ENCODE data around the gene CLINT1. TPM values are rescaled to one million over a fixed set of nuclear protein-coding genes. Genes with fewer than 3 reads are reported as not detected.

The CLINT1 gene
- total and polyA plus RNA-seq, 3 donors from 2014 or later = 45.4 to 93.7 (median 84.9) TPM

DNA sequence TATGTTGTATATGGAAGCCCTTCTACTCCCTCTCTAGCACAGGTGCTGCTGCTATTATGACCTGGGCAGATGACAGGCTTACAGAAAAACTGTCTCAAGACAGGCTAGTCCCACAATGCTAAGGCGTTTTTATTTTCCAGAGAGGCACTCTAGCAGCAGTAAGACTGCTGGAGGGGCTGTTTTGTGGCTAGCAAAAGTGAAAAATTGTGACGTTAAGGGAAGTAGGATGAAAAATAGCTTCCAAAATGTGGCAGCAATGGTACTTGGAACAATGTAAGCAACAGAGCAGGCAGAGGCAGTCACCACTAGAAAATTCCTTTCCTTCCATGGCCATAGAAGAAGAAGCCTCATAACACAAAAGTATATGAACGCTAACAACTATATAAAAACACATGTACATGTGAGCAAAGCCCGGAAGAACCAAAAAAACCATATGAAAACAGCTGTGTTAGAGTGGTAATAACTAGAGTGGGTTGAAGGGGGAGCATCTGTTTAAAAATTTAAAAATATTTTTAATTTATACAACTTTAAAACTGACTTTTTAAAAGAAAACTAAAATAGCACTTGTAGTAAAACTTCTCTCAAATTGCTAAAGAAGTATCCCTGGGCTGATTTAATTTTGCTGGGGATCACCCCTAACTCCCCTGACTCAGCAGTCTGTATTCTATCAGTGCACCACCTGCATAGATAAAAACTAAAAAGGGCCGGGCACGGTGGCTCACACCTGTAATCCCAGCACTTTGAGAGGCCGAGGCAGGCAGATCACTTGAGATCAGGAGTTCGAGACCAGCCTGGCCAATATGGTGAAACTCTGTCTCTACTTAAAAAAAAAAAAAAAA is 30.6 kb downstream of the CLINT1 start:
- H3K4me1 ChIP-seq = peaks cover 14% of the 10 kb centered on the region
- intact Hi-C loops (cut with DNase I; ENCODE audit: low total_unique reads) = no loop called here
- no peak for DNase-seq

DNA sequence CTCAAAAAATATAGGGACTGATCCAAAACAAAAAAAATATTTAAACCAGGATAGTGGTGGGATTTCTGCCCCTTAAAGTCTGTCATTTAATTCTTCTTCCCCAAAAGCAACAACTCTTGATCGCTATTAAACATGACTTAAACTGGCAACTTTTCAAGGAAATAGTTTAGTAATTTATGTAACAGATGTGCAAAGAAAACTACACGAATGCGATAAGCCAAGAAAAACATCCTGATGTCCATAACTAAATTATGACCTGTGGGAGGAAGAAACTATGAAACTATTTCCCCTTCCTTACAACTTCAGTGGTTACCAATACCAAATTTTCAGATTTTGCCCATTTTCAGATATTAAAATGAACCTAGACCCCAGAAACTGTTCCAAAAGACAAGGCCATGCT is 31.5 kb downstream of the CLINT1 start:
- H3K9me3 ChIP-seq = no peaks in the 10 kb centered on the region
- peak overlapping the region in 1 of 2 donors; percentile 23 for H3K27ac ChIP-seq
- H3K4me1 ChIP-seq = peaks cover 14% of the 10 kb centered on the region
- intact Hi-C loops (cut with DNase I; ENCODE audit: low total_unique reads) = no loop called here
- H3K36me3 ChIP-seq (ENCODE audit: low read depth, missing control alignments) = no peaks in the 10 kb centered on the region
- H3K4me3 ChIP-seq = no peak overlapping the region
- WGBS, 2 donors = 23 to 33% methylated on average over 3 of the region's 3 CpGs
- no peak for DNase-seq
- no peaks in the 10 kb centered on the region for H3K27me3 ChIP-seq
- TF ChIP-seq, protein P1, sequence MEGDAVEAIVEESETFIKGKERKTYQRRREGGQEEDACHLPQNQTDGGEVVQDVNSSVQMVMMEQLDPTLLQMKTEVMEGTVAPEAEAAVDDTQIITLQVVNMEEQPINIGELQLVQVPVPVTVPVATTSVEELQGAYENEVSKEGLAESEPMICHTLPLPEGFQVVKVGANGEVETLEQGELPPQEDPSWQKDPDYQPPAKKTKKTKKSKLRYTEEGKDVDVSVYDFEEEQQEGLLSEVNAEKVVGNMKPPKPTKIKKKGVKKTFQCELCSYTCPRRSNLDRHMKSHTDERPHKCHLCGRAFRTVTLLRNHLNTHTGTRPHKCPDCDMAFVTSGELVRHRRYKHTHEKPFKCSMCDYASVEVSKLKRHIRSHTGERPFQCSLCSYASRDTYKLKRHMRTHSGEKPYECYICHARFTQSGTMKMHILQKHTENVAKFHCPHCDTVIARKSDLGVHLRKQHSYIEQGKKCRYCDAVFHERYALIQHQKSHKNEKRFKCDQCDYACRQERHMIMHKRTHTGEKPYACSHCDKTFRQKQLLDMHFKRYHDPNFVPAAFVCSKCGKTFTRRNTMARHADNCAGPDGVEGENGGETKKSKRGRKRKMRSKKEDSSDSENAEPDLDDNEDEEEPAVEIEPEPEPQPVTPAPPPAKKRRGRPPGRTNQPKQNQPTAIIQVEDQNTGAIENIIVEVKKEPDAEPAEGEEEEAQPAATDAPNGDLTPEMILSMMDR (IDR thresholded peaks at IDR 0.05) = no peak
- no peak for TF ChIP-seq POLR2A (IDR thresholded peaks at IDR 0.05)

More for the DNA sequence above, 30.6 kb downstream of the CLINT1 start:
- no peak overlapping the region for H3K4me3 ChIP-seq
- no peaks in the 10 kb centered on the region for H3K27me3 ChIP-seq
- 41 to 49% methylated on average over 8 of the region's 8 CpGs for WGBS, 2 donors
- no peaks in the 10 kb centered on the region for H3K36me3 ChIP-seq (ENCODE audit: low read depth, missing control alignments)
- no peaks in the 10 kb centered on the region for H3K9me3 ChIP-seq
- peak overlapping the region in 1 of 2 donors; percentile 23 for H3K27ac ChIP-seq
- TF ChIP-seq, protein P1 (IDR thresholded peaks at IDR 0.05) = no peak
- no peak for TF ChIP-seq POLR2A (IDR thresholded peaks at IDR 0.05)

DNA sequence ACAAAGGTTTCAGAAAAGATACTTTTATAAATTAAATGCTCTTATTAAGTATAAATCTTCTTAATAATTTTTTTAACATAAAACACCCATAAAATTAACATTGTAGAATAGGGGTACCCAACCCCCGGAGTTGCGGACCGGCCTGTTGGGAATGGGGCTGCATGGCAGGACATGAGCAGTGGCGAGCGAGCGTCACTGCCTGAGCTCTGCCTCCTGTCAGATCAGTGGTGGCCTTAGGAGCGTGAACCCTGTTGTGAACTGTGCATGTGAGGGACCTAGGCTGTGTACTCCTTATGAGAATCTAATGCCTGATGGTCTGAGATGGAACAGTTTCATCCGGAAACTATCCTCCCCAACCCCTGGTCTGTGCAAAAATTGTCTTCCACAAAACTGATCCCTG is 35.3 kb downstream of the CLINT1 start:
- WGBS, 2 donors = 93 to 97% methylated on average over 8 of the region's 8 CpGs

DNA sequence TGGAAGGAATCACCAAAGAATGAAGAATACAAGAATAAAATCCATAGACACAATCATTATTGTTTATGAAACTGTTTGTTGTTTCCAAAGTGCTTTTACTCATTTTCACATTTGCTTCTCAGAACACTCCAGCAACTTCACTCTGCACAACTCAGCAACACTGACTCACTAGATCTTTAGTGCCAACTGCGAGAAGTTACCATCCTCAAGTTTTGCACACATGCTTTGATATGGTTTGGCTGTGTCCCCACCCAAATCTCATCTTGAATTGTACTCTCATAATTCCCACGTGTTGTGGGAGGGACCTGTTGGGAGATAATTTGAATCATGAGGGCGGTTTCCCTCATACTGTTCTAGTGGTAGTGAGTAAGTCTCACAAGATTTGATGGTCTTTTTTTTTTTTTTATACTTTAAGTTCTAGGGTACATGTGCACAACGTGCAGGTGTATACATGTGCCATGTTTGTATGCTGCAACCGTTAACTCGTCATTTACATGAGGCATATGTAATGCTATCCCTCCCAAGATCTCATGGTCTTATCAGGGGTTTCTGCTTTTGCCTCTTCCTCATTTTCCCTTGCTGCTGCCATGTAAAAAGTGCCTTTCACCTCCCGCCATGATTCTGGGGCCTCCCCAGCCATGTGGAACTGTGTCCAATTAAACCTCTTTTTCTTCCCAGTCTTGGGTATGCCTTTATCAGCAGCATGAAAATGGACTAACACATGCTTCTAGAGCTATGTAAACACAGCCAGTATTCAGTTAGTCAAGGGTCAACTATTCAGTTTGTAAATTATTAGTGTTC is 36.9 kb downstream of the CLINT1 start:
- H3K9me3 ChIP-seq = no peaks in the 10 kb centered on the region
- peak overlapping the region in 1 of 2 donors; percentile 23 for H3K27ac ChIP-seq
- peaks cover 13% of the 10 kb centered on the region for H3K4me1 ChIP-seq
- no peak for DNase-seq
- WGBS, 2 donors = 86 to 88% methylated on average over 7 of the region's 7 CpGs
- no peaks in the 10 kb centered on the region for H3K36me3 ChIP-seq (ENCODE audit: low read depth, missing control alignments)
- no peak overlapping the region for H3K4me3 ChIP-seq
- TF ChIP-seq POLR2A (IDR thresholded peaks at IDR 0.05) = no peak
- no peaks in the 10 kb centered on the region for H3K27me3 ChIP-seq
- intact Hi-C loops (cut with DNase I; ENCODE audit: low total_unique reads) = no loop called here

More for the DNA sequence above, 35.3 kb downstream of the CLINT1 start:
- intact Hi-C loops (cut with DNase I; ENCODE audit: low total_unique reads) = no loop called here
- Histone ChIP-seq H3K27me3 (no peaks in the 10 kb centered on the region), H3K4me1 (peaks cover 24% of the 10 kb centered on the region), H3K36me3 (ENCODE audit: low read depth, missing control alignments) (no peaks in the 10 kb centered on the region), H3K9me3 (no peaks in the 10 kb centered on the region), H3K27ac (no peak overlapping the region), H3K4me3 (no peak overlapping the region)
- DNase-seq = no peak
- TF ChIP-seq, protein P1 (IDR thresholded peaks at IDR 0.05) = no peak
- TF ChIP-seq POLR2A (IDR thresholded peaks at IDR 0.05) = no peak

DNA sequence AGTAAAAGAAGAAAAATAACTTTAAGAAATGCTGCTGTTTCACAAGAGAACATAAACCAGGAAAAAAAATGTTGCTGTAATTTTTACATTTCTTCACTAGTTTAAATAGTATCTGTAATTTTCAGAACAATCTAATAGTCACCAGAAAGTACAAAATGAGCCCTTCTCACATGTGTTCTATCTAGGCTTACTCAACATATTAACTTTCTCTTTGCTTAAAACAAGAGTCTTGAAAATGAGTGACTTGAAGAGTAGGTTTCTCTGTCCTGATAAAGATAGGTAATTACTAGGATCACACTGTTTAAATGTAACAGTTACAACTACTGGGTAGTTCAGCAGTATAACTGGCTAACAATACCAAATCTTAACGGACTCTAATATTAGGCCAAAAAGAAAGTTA is 37.5 kb downstream of the CLINT1 start:
- H3K36me3 ChIP-seq (ENCODE audit: low read depth, missing control alignments) = no peaks in the 10 kb centered on the region
- H3K27me3 ChIP-seq = no peaks in the 10 kb centered on the region
- DNase-seq = no peak
- no peaks in the 10 kb centered on the region for H3K9me3 ChIP-seq
- peaks cover 9% of the 10 kb centered on the region for H3K4me1 ChIP-seq
- intact Hi-C loops (cut with DNase I; ENCODE audit: low total_unique reads) = no loop called here
- TF ChIP-seq, protein P1 (IDR thresholded peaks at IDR 0.05) = no peak
- no peak for TF ChIP-seq POLR2A (IDR thresholded peaks at IDR 0.05)
- peak overlapping the region in 1 of 2 donors; percentile 23 for H3K27ac ChIP-seq
- H3K4me3 ChIP-seq = no peak overlapping the region
- WGBS, 2 donors = 49 to 67% methylated on average over 1 of the region's 1 CpG
